HepG2 (cell line): Measurements from ENCODE around the gene PIP5K1A. TPM values are rescaled to one million over a fixed set of nuclear protein-coding genes. Genes with fewer than 3 reads are reported as not detected.
A peak's percentile ranks its signal among the peaks of the same experiment; 100 is the strongest.

Experiments
- CCDC6 ChIP-seq: sonication (generic); formaldehyde crosslinking; IDR thresholded peaks from 2 replicates; pipeline ENCODE4 v1.8.1; 2022; ENCODE audit warnings: mild to moderate bottlenecking, missing genetic modification reagents, moderate library complexity
- DNMT3B ChIP-seq: conservative IDR thresholded peaks from 2 replicates; pipeline ENCODE4 v1.6.1; 2016; ENCODE audit warnings: missing biosample characterization, control low read depth
- FOXM1 ChIP-seq: sonication (generic); formaldehyde crosslinking; IDR thresholded peaks from 2 replicates; pipeline ENCODE4 v1.5.0; 2020; ENCODE audit warnings: missing genetic modification reagents
- HCFC1 ChIP-seq: fragments of 150-350 bp; IDR thresholded peaks from 2 replicates; pipeline ENCODE4 v1.6.1; 2014; ENCODE audit warnings: low read depth, low read length
- HNRNPH1 ChIP-seq: fragments of 200-400 bp; formaldehyde crosslinking; optimal IDR thresholded peaks from 2 replicates; pipeline ENCODE3; 2017; ENCODE audit warnings: mild to moderate bottlenecking, low read depth, low read length
- IKZF1 ChIP-seq: fragments of 450-650 bp; IDR thresholded peaks from 2 replicates; pipeline ENCODE4 v1.7.1; 2016
- MAFK ChIP-seq, 2 experiments: IDR thresholded peaks in 1 of 2; conservative IDR thresholded peaks in 1 of 2; 2 replicates each; pipeline ENCODE4 v1.6.1; 2011; ENCODE audit warnings: improper control_type of control experiment in 2 of 2, low read length in 2 of 2
- MIXL1 ChIP-seq: IDR thresholded peaks from 2 replicates; pipeline ENCODE4 v1.6.1; 2016
- MYPOP ChIP-seq: sonication (generic); formaldehyde crosslinking; IDR thresholded peaks from 2 replicates; pipeline ENCODE4 v1.8.1; 2023; ENCODE audit warnings: mild to moderate bottlenecking, moderate library complexity, missing genetic modification reagents
- NFIC ChIP-seq: IDR thresholded peaks from 2 replicates; pipeline ENCODE4 v1.6.1; 2012; ENCODE audit warnings: mild to moderate bottlenecking, low read length, inconsistent platforms
- NKX3-1 ChIP-seq: sonication (generic); formaldehyde crosslinking; IDR thresholded peaks from 2 replicates; pipeline ENCODE4 v1.5.0; 2020; ENCODE audit warnings: missing genetic modification reagents
- PCBP2 ChIP-seq: fragments of 200-400 bp; formaldehyde crosslinking; optimal IDR thresholded peaks from 2 replicates; pipeline ENCODE3; 2018; ENCODE audit warnings: low read length, low read depth; ENCODE audit not compliant: poor library complexity, severe bottlenecking
- PLRG1 ChIP-seq: fragments of 450-650 bp; conservative IDR thresholded peaks from 2 replicates; pipeline ENCODE4 v1.6.1; 2016
- REST ChIP-seq, 2 experiments: IDR thresholded peaks; 2 replicates each; pipeline ENCODE4 v1.6.1; 2011 to 2012; ENCODE audit warnings: low read length in 2 of 2, borderline replicate concordance in 1 of 2, low read depth in 1 of 2, mild to moderate bottlenecking in 1 of 2, moderate library complexity in 1 of 2
- SALL2 ChIP-seq: sonication (generic); formaldehyde crosslinking; IDR thresholded peaks from 2 replicates; pipeline ENCODE4 v1.8.1; 2023; ENCODE audit warnings: mild to moderate bottlenecking, missing genetic modification reagents, inconsistent platforms
- SIX4 ChIP-seq: sonication (generic); formaldehyde crosslinking; IDR thresholded peaks from 2 replicates; pipeline ENCODE4 v1.4.0; 2020; ENCODE audit warnings: missing genetic modification reagents
- SNAPC2 ChIP-seq: sonication (generic); formaldehyde crosslinking; IDR thresholded peaks from 2 replicates; pipeline ENCODE4 v1.8.1; 2022; ENCODE audit warnings: mild to moderate bottlenecking, missing genetic modification reagents
- ZEB1 ChIP-seq: IDR thresholded peaks from 2 replicates; pipeline ENCODE4 v1.6.1; 2012; ENCODE audit warnings: mild to moderate bottlenecking, low read depth, inconsistent platforms; ENCODE audit not compliant: insufficient replicate concordance
- ZMAT5 ChIP-seq: sonication (generic); formaldehyde crosslinking; IDR thresholded peaks from 2 replicates; pipeline ENCODE4 v1.5.0; 2020; ENCODE audit warnings: mild to moderate bottlenecking, low read depth, missing genetic modification reagents, borderline replicate concordance
- ZNF33B ChIP-seq: sonication (generic); formaldehyde crosslinking; IDR thresholded peaks from 2 replicates; pipeline ENCODE4 v1.5.1; 2020; ENCODE audit warnings: mild to moderate bottlenecking, missing genetic modification reagents
- ZNF44 ChIP-seq: sonication (generic); formaldehyde crosslinking; IDR thresholded peaks from 2 replicates; pipeline ENCODE4 v1.5.1; 2020; ENCODE audit warnings: mild to moderate bottlenecking, missing genetic modification reagents
- ZNF512 ChIP-seq: sonication (generic); formaldehyde crosslinking; IDR thresholded peaks from 2 replicates; pipeline ENCODE4 v1.4.0; 2020; ENCODE audit warnings: mild to moderate bottlenecking, missing genetic modification reagents
- ZNF589 ChIP-seq: sonication (generic); formaldehyde crosslinking; conservative IDR thresholded peaks from 2 replicates; pipeline ENCODE4 v1.8.0; 2022; ENCODE audit warnings: mild to moderate bottlenecking, moderate library complexity, missing genetic modification reagents
- ZNF737 ChIP-seq: sonication (generic); formaldehyde crosslinking; IDR thresholded peaks from 2 replicates; pipeline ENCODE4 v1.5.0; 2020; ENCODE audit warnings: missing genetic modification reagents, mild to moderate bottlenecking, borderline replicate concordance
- ZNF772 ChIP-seq: sonication (generic); formaldehyde crosslinking; IDR thresholded peaks from 2 replicates; pipeline ENCODE4 v1.5.0; 2020; ENCODE audit warnings: mild to moderate bottlenecking, missing genetic modification reagents
- polyA plus RNA-seq, 8 experiments: library from polyadenylated mRNA; depleted of rRNA in 3 of 8; stranded (reverse) in 7 of 8; unstranded in 1 of 8; fragments of >200 nt; fragmentation: Illumina TruSeq in 4 of 8; extraction: Trizol in 4 of 8; gene quantifications; 2 replicates each; pipeline versions ENCODE4 v1.2.1 to v1.2.3, GENCODE V29; 2011 to 2016; ENCODE audit warnings: low read depth in 4 of 8, missing spikeins in 1 of 8, mixed read lengths in 1 of 8; ENCODE audit not compliant: insufficient read depth in 1 of 8
- total RNA-seq, 5 experiments: library from RNA; depleted of rRNA; stranded (reverse); fragments of >200 nt; fragmentation: Illumina TruSeq; extraction: Trizol; gene quantifications; 2 replicates each; pipeline ENCODE4 v1.2.3, GENCODE V29; 2016; ENCODE audit warnings: low read depth in 1 of 5

PIP5K1A gene
- total and polyA plus RNA-seq, 2 of the 13 experiments (the other 11 are each of a cell fraction or from before 2014, with no cell fraction given), result 45.3 to 65.1 TPM

GRCh38 chr1:151165738-151166504 lies 32.4 kb upstream of the PIP5K1A start, which contains the start of the genes LYSMD1 and SCNM1 (continued):
- peak; percentile 99 for TF ChIP-seq HCFC1
- TF ChIP-seq SNAPC2, result peak; percentile 81; the same call in 1 of the 2 replicates
- TF ChIP-seq REST (IDR thresholded peaks at IDR 0.05; ENCODE audit: borderline replicate concordance in 1 of 2, low read depth in 1 of 2, low read length in 2 of 2), result peak in 1 of 2 experiments; percentile 73; a peak in 2 of 4 replicates
- TF ChIP-seq SIX4 (CRISPR knock-in tag), result peak; percentile 62; the same call in 1 of the 2 replicates
- TF ChIP-seq MAFK (conservative IDR thresholded peaks at IDR 0.05 in 1 of 2, IDR thresholded peaks at IDR 0.05 in 1 of 2; ENCODE audit: low read length in 2 of 2), result no peak
- TF ChIP-seq PLRG1, result no peak
- TF ChIP-seq NKX3-1 (CRISPR knock-in tag), result peak; percentile 38; the same call in 1 of the 2 replicates
- no peak for TF ChIP-seq HNRNPH1
- TF ChIP-seq SALL2 (CRISPR knock-in tag), result peak; percentile 97
- no peak; the same call in 1 of the 2 replicates for TF ChIP-seq ZNF737 (CRISPR knock-in tag)
- TF ChIP-seq IKZF1, result no peak
- TF ChIP-seq NFIC, result peak; percentile 51; the same call in 1 of the 2 replicates
- TF ChIP-seq PCBP2, result no peak
- peak; percentile 95; the same call in 1 of the 2 replicates for TF ChIP-seq ZNF44
- no peak for TF ChIP-seq ZNF589 (CRISPR knock-in tag)
- no peak for TF ChIP-seq ZMAT5 (CRISPR knock-in tag)
- TF ChIP-seq ZNF512 (CRISPR knock-in tag), result no peak
- no peak; the same call in 1 of the 2 replicates for TF ChIP-seq DNMT3B (CRISPR knock-in tag)
- TF ChIP-seq FOXM1 (CRISPR knock-in tag), result 0 out of 2 replicates have a peak, but pooled peaks have one; percentile 14
- peak; percentile 67; the same call in 1 of the 2 replicates for TF ChIP-seq MIXL1 (CRISPR knock-in tag)
- TF ChIP-seq ZNF772 (CRISPR knock-in tag), result peak; percentile 94
- peak; percentile 32; the same call in 1 of the 2 replicates for TF ChIP-seq MYPOP (CRISPR knock-in tag)
- no peak for TF ChIP-seq ZEB1
- TF ChIP-seq CCDC6, result peak; percentile 56
- no peak for TF ChIP-seq ZNF33B (CRISPR knock-in tag)
